K562 (cell line): ENCODE results near the gene FAM186B. TPM values are rescaled to one million over a fixed set of nuclear protein-coding genes. Genes with fewer than 3 reads are reported as not detected.
A peak's percentile ranks its signal among the peaks of the same experiment; 100 is the strongest.

Experiments used
- ATF7 ChIP-seq: fragments of 450-650 bp; IDR thresholded peaks from 2 replicates; pipeline ENCODE4 v1.7.1; 2014; ENCODE audit warnings: mild to moderate bottlenecking, moderate library complexity
- ESRRA ChIP-seq: fragments of 450-650 bp; IDR thresholded peaks from 2 replicates; pipeline ENCODE4 v1.6.1; 2014; ENCODE audit warnings: low read depth, mild to moderate bottlenecking, moderate library complexity, borderline replicate concordance
- FOXP1 ChIP-seq: sonication (generic); formaldehyde crosslinking; IDR thresholded peaks from 2 replicates; pipeline ENCODE4 v1.8.0; 2022; ENCODE audit warnings: mild to moderate bottlenecking, missing genetic modification reagents
- GABPB1 ChIP-seq: sonication (generic); formaldehyde crosslinking; IDR thresholded peaks from 2 replicates; pipeline ENCODE4 v1.8.0; 2022; ENCODE audit warnings: mild to moderate bottlenecking, missing genetic modification reagents
- HDAC2 ChIP-seq: fragments of 450-650 bp; IDR thresholded peaks from 2 replicates; pipeline ENCODE4 v1.6.1; 2016; ENCODE audit warnings: mild to moderate bottlenecking
- MGA ChIP-seq: fragments of 450-650 bp; IDR thresholded peaks from 2 replicates; pipeline ENCODE4 v1.6.1; 2016; ENCODE audit warnings: mild to moderate bottlenecking, moderate library complexity
- MTA2 ChIP-seq: fragments of 450-650 bp; IDR thresholded peaks from 2 replicates; pipeline ENCODE4 v1.6.1; 2016; ENCODE audit warnings: low read depth
- SIN3B ChIP-seq: fragments of 450-650 bp; IDR thresholded peaks from 2 replicates; pipeline ENCODE4 v1.6.1; 2017; ENCODE audit warnings: low read depth, mild to moderate bottlenecking, moderate library complexity
- SRSF9 ChIP-seq: fragments of 200-400 bp; formaldehyde crosslinking; IDR thresholded peaks from 2 replicates; pipeline ENCODE4 v1.6.1; 2017; ENCODE audit warnings: low read depth, low read length, borderline replicate concordance
- STAT6 ChIP-seq: sonication (generic); formaldehyde crosslinking; IDR thresholded peaks from 2 replicates; pipeline ENCODE4 v1.8.1; 2023; ENCODE audit warnings: mild to moderate bottlenecking, missing genetic modification reagents
- SUPT5H ChIP-seq: fragments of 450-650 bp; IDR thresholded peaks from 2 replicates; pipeline ENCODE4 v1.6.1; 2016
- polyA plus RNA-seq, 8 experiments: library from polyadenylated mRNA; depleted of rRNA in 4 of 8; stranded (reverse) in 5 of 8; unstranded in 3 of 8; fragments of >200 nt; fragmentation: Nextera tagmentation in 2 of 8; fragmentation: Illumina TruSeq in 1 of 8; extraction: Ambion mirVana in 2 of 8; extraction: Trizol in 1 of 8; gene quantifications; 2 replicates each; pipeline versions ENCODE4 v1.2.1 to v1.2.3, GENCODE V29; 2011 to 2014; ENCODE audit warnings: inconsistent platforms in 1 of 8, missing spikeins in 1 of 8
- total RNA-seq, 7 experiments: library from RNA; depleted of rRNA in 6 of 7; stranded (reverse); fragments of >200 nt in 6 of 7; fragmentation: Illumina TruSeq in 2 of 7; extraction: Trizol in 2 of 7; gene quantifications; 2 replicates each; pipeline versions ENCODE4 v1.2.1 to v1.2.3, GENCODE V29; 2011 to 2021; ENCODE audit warnings: low replicate concordance in 1 of 7

FAM186B gene
- total and polyA plus RNA-seq, 9 of the 15 experiments (the other 6 are each of a cell fraction or from before 2014, with no cell fraction given) = 0.07 to 0.42 (median 0.15) TPM

- TF ChIP-seq STAT6 (CRISPR knock-in tag) (peak; percentile 32; the same call in 1 of the 2 replicates), FOXP1 (CRISPR knock-in tag) (peak; percentile 78; the same call in 1 of the 2 replicates), SUPT5H (peak; percentile 97), ESRRA (peak; percentile 49), MGA (peak; percentile 70), GABPB1 (CRISPR knock-in tag) (peak; percentile 98), HDAC2 (peak; percentile 85), SIN3B (peak; percentile 78), SRSF9 (no peak), ATF7 (peak; percentile 81), MTA2 (peak; percentile 88)
These were observed 37.6 kb downstream of the FAM186B start, which contains the start of gene MCRS1 (continued) for GRCh38 chr12:49567611-49568441.
